OCI-LY1 (cell line): ENCODE measurements around the gene RANBP9.

ENCODE experiments used
- H2AFZ ChIP-seq: fragments of 200-600 bp; sonication (generic), shearing (Covaris generic); 2 replicates; pipeline ENCODE4 v1.6.0; 2014; ENCODE audit warnings: antibody characterized with exemption, mild to moderate bottlenecking, low read length
- H3F3A ChIP-seq: fragments of 200-600 bp; sonication (generic), shearing (Covaris generic); 2 replicates; pipeline ENCODE4 v1.6.0; 2014; ENCODE audit warnings: mild to moderate bottlenecking, antibody characterized with exemption, low read length, moderate library complexity; ENCODE audit not compliant: insufficient read depth
- H3K27ac ChIP-seq: fragments of 200-600 bp; sonication (generic); 2 replicates; pipeline ENCODE4 v1.5.1; 2014; ENCODE audit warnings: low read length, mixed run types, mild to moderate bottlenecking, low read depth; ENCODE audit not compliant: poor library complexity, severe bottlenecking
- H3K27me3 ChIP-seq: fragments of 200-600 bp; sonication (generic); 2 replicates; pipeline ENCODE4 v1.6.0; 2014; ENCODE audit warnings: antibody characterized with exemption, mild to moderate bottlenecking, low read length, moderate library complexity; ENCODE audit not compliant: insufficient read depth
- H3K36me3 ChIP-seq: fragments of 200-600 bp; sonication (generic); 2 replicates; pipeline ENCODE4 v1.6.1; 2014; ENCODE audit warnings: mild to moderate bottlenecking, antibody characterized with exemption, low read length, moderate library complexity, mixed read lengths; ENCODE audit not compliant: insufficient read depth
- H3K4me1 ChIP-seq: fragments of 200-600 bp; sonication (generic); 2 replicates; pipeline ENCODE4 v1.5.1; 2014; ENCODE audit warnings: mild to moderate bottlenecking, low read length, moderate library complexity; ENCODE audit not compliant: insufficient read depth, severe bottlenecking
- H3K4me2 ChIP-seq: fragments of 200-600 bp; sonication (generic), shearing (Covaris generic); 2 replicates; pipeline ENCODE4 v1.6.1; 2014; ENCODE audit warnings: low read length
- H3K4me3 ChIP-seq: fragments of 200-600 bp; sonication (generic); 2 replicates; pipeline ENCODE4 v1.5.1; 2014; ENCODE audit warnings: low read length, low read depth, mild to moderate bottlenecking, mixed read lengths; ENCODE audit not compliant: poor library complexity, severe bottlenecking
- H3K79me2 ChIP-seq: fragments of 200-600 bp; shearing (Covaris generic); 2 replicates; pipeline ENCODE4 v1.6.1; 2016; ENCODE audit warnings: mixed run types, low read length, mixed read lengths; ENCODE audit not compliant: insufficient read depth
- H3K9ac ChIP-seq: fragments of 200-600 bp; sonication (generic), shearing (Covaris generic); 2 replicates; pipeline ENCODE4 v1.6.1; 2014; ENCODE audit warnings: mild to moderate bottlenecking, low read length, mixed read lengths
- H3K9me2 ChIP-seq: fragments of 200-600 bp; sonication (generic), shearing (Covaris generic); 2 replicates; pipeline ENCODE4 v1.6.1; 2014; ENCODE audit warnings: low read depth, mild to moderate bottlenecking, low read length, mixed read lengths
- H3K9me3 ChIP-seq: fragments of 200-600 bp; shearing (Covaris generic); 2 replicates; pipeline ENCODE4 v1.6.1; 2014; ENCODE audit warnings: low read length, mixed read lengths
- H4K20me1 ChIP-seq: fragments of 200-600 bp; sonication (generic), shearing (Covaris generic); 2 replicates; pipeline ENCODE4 v1.6.0; 2016; ENCODE audit warnings: mild to moderate bottlenecking, low read length; ENCODE audit not compliant: insufficient read depth
- CTCF ChIP-seq: fragments of 200-600 bp; sonication (generic), shearing (Covaris generic); IDR thresholded peaks from 2 replicates; pipeline ENCODE4 v1.5.1; 2017; ENCODE audit warnings: mild to moderate bottlenecking, antibody characterized with exemption, low read length, moderate library complexity, mixed read lengths
- EZH2 ChIP-seq: fragments of 200-600 bp; sonication (generic), shearing (Covaris generic); IDR thresholded peaks from 2 replicates; pipeline ENCODE4 v1.8.0; 2017; ENCODE audit warnings: borderline replicate concordance, mixed run types, mild to moderate bottlenecking, antibody characterized with exemption, low read length, moderate library complexity, mixed read lengths

Gene RANBP9

GRCh38 chr6:13613029-13613594 lies 98.5 kb downstream of the RANBP9 start:
- Histone ChIP-seq H3K27ac (peak overlapping the region; percentile 80), H3K79me2 (peaks cover 16% of the 10 kb centered on the region), H3K9me3 (no peaks in the 10 kb centered on the region), H3K9me2 (no peaks in the 10 kb centered on the region), H2AFZ (no peak overlapping the region), H3K4me1 (peaks cover 57% of the 10 kb centered on the region), H3K36me3 (peaks cover 16% of the 10 kb centered on the region), H3K27me3 (no peaks in the 10 kb centered on the region), H3K4me2 (peak overlapping the region; percentile 95), H4K20me1 (no peaks in the 10 kb centered on the region), H3K9ac (peak overlapping the region; percentile 81; the same call in 1 of the 2 replicates), H3F3A (peaks cover 8% of the 10 kb centered on the region; the same call in 1 of the 2 replicates), H3K4me3 (peak overlapping the region; percentile 95)
- no peak for TF ChIP-seq CTCF
- TF ChIP-seq EZH2, result no peak

- H3K36me3 ChIP-seq, result peaks cover 4% of the 10 kb centered on the region; the same call in 1 of the 2 replicates
- H3K4me2 ChIP-seq, result peak overlapping the region; percentile 56
- H3K27ac ChIP-seq, result peak overlapping the region; percentile 80
- TF ChIP-seq CTCF, result no peak
- no peak for TF ChIP-seq EZH2
- 0 out of 2 replicates have a peak overlapping the region, but pooled peaks have one; percentile 24 for H2AFZ ChIP-seq
- no peaks in the 10 kb centered on the region for H3K9me3 ChIP-seq
- H3K79me2 ChIP-seq, result peaks cover 13% of the 10 kb centered on the region
- H3K9ac ChIP-seq, result peak overlapping the region; percentile 44; the same call in 1 of the 2 replicates
- no peaks in the 10 kb centered on the region for H4K20me1 ChIP-seq
- H3K27me3 ChIP-seq, result no peaks in the 10 kb centered on the region
- H3K4me3 ChIP-seq, result peak overlapping the region; percentile 19
- H3K9me2 ChIP-seq, result no peaks in the 10 kb centered on the region
- peaks cover 6% of the 10 kb centered on the region; the same call in 1 of the 2 replicates for H3F3A ChIP-seq
- H3K4me1 ChIP-seq, result peaks cover 48% of the 10 kb centered on the region
Observed at GRCh38 chr6:13611715-13612114, 99.9 kb downstream of the RANBP9 start.

- H3K9me3 ChIP-seq, result peaks cover 3% of the 10 kb centered on the region; the same call in 1 of the 2 replicates
- no peak overlapping the region for H2AFZ ChIP-seq
- no peaks in the 10 kb centered on the region for H3K79me2 ChIP-seq
- no peaks in the 10 kb centered on the region for H3F3A ChIP-seq
- H3K27ac ChIP-seq, result no peak overlapping the region
- peaks cover 2% of the 10 kb centered on the region for H3K4me1 ChIP-seq
- peaks cover 28% of the 10 kb centered on the region for H3K36me3 ChIP-seq
- no peaks in the 10 kb centered on the region for H3K9me2 ChIP-seq
- H3K4me2 ChIP-seq, result no peak overlapping the region
- no peaks in the 10 kb centered on the region for H3K27me3 ChIP-seq
- TF ChIP-seq CTCF (no peak), EZH2 (no peak)
- no peak overlapping the region for H3K9ac ChIP-seq
- H4K20me1 ChIP-seq, result no peaks in the 10 kb centered on the region
- H3K4me3 ChIP-seq, result no peak overlapping the region
Observed at GRCh38 chr6:13605634-13606033, 106.0 kb downstream of the RANBP9 start.
